Stomach (tissue), 4 donors: ENCODE measurements around the gene SHQ1.

Source experiments
- EP300 ChIP-seq: sonication (generic); formaldehyde crosslinking; IDR thresholded peaks from one replicate; pipeline ENCODE4 v1.6.1; 2017; ENCODE audit warnings: antibody characterized with exemption
- POLR2A ChIP-seq, 4 donors: fragments of 450-650 bp; IDR thresholded peaks; one replicate each; pipeline ENCODE4 v1.6.1; 2016; ENCODE audit warnings: antibody characterized with exemption in 4 of 4, control low read depth in 2 of 4, mild to moderate bottlenecking in 1 of 4, moderate library complexity in 1 of 4
- POLR2AphosphoS5 ChIP-seq, 3 donors: sonication (generic); formaldehyde crosslinking; IDR thresholded peaks; one replicate each; pipeline ENCODE4 v1.6.1; 2016; ENCODE audit warnings: antibody characterized with exemption in 3 of 3
- TF ChIP-seq, protein P1 (sequence below), 7 experiments: fragments of 450-650 bp in 4 of 7; fragments of 200-600 bp in 3 of 7; sonication (generic) in 3 of 7; IDR thresholded peaks; one replicate each; pipeline ENCODE4 v1.5.1; 2016 to 2019; ENCODE audit warnings: antibody characterized with exemption in 7 of 7, control low read depth in 2 of 7, mild to moderate bottlenecking in 1 of 7

GRCh38 chr3:72700106-72700505 is 148.1 kb downstream of the SHQ1 start:
- TF ChIP-seq, protein P1, sequence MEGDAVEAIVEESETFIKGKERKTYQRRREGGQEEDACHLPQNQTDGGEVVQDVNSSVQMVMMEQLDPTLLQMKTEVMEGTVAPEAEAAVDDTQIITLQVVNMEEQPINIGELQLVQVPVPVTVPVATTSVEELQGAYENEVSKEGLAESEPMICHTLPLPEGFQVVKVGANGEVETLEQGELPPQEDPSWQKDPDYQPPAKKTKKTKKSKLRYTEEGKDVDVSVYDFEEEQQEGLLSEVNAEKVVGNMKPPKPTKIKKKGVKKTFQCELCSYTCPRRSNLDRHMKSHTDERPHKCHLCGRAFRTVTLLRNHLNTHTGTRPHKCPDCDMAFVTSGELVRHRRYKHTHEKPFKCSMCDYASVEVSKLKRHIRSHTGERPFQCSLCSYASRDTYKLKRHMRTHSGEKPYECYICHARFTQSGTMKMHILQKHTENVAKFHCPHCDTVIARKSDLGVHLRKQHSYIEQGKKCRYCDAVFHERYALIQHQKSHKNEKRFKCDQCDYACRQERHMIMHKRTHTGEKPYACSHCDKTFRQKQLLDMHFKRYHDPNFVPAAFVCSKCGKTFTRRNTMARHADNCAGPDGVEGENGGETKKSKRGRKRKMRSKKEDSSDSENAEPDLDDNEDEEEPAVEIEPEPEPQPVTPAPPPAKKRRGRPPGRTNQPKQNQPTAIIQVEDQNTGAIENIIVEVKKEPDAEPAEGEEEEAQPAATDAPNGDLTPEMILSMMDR (IDR thresholded peaks at IDR 0.05) = no peak
- TF ChIP-seq POLR2A (IDR thresholded peaks at IDR 0.05) (no peak), POLR2AphosphoS5 (IDR thresholded peaks at IDR 0.05) (no peak), EP300 (no peak)
